Stimulated activated CD4-positive, alpha-beta T cell treated with anti-CD3 and anti-CD28 coated beads, Interleukin-12 subunit alpha, Interleukin-12 subunit beta, amount 100 ng/mL, for 48 hours (primary cell): ENCODE measurements around the gene NOTCH1.
A peak's percentile ranks its signal among the peaks of the same experiment; 100 is the strongest.
"Not testable (repeated sequence)": the region's sequence is repeated elsewhere in the genome, so short reads cannot be mapped to it uniquely, and the experiment has no call there.

Experiments used
- DNase-seq, 3 donors: peaks; one replicate each; pipeline ENCODE4 v3.0.0-alpha.2; 2020; ENCODE audit warnings: low read depth in 2 of 3, low spot score in 1 of 3

The NOTCH1 gene

GRCh38 chr9:136545965-136546696, at the start of gene NOTCH1:
TSS of gene NOTCH1 (minus strand) at chr9:136546048. CDS start at chr9:136545786, 262 bp downstream.
- peak; percentile 76 to 88 (median 88) for DNase-seq

GRCh38 chr9:136594492-136594891, 48.6 kb upstream of the NOTCH1 start:
- DNase-seq: no peak

GRCh38 chr9:136593581-136593980, 47.7 kb upstream of the NOTCH1 start:
- DNase-seq: no peak

- DNase-seq: no peak
These were observed 46.8 kb upstream of the NOTCH1 start for GRCh38 chr9:136592666-136593065.

- DNase-seq: no peak
These were observed 45.2 kb upstream of the NOTCH1 start for GRCh38 chr9:136590821-136591752.

GRCh38 chr9:136589766-136590763, 44.2 kb upstream of the NOTCH1 start:
- DNase-seq: no peak

GRCh38 chr9:136588663-136589464, 43.0 kb upstream of the NOTCH1 start:
- DNase-seq: no peak

- no peak for DNase-seq
These were observed 42.3 kb upstream of the NOTCH1 start for GRCh38 chr9:136587944-136588662.

GRCh38 chr9:136587145-136587943, 41.5 kb upstream of the NOTCH1 start:
- no peak for DNase-seq

GRCh38 chr9:136586391-136586953, 40.6 kb upstream of the NOTCH1 start:
- DNase-seq: no peak

GRCh38 chr9:136585531-136586120, 39.8 kb upstream of the NOTCH1 start:
- no peak for DNase-seq

GRCh38 chr9:136584934-136585333, 39.1 kb upstream of the NOTCH1 start:
- DNase-seq: no peak

GRCh38 chr9:136584401-136584932, 38.6 kb upstream of the NOTCH1 start:
- DNase-seq: no peak

GRCh38 chr9:136582977-136583735, 37.3 kb upstream of the NOTCH1 start:
- no peak for DNase-seq

- no peak for DNase-seq
These were observed 36.0 kb upstream of the NOTCH1 start for GRCh38 chr9:136581614-136582447.

- DNase-seq: not testable (repeated sequence)
These were observed 33.9 kb upstream of the NOTCH1 start for GRCh38 chr9:136579650-136580219.
